GM18909 (cell line): Measurements from ENCODE around the gene CBLL1.

Experiments
- ATAC-seq: cut with Tn5 transposase; IDR thresholded peaks from one replicate; pipeline ENCODE4 v1.9.1; 2021; ENCODE audit warnings: mild to moderate bottlenecking; ENCODE audit not compliant: unreplicated experiment, poor library complexity

The CBLL1 gene

GRCh38 chr7:107742678-107743566, 1.0 kb upstream of the CBLL1 start:
- peak; percentile 45 for ATAC-seq

GRCh38 chr7:107744345-107744750, 406 bp downstream of the CBLL1 start:
- peak; percentile 39 for ATAC-seq

GRCh38 chr7:107746006-107746405, 2.1 kb downstream of the CBLL1 start:
- no peak for ATAC-seq

- ATAC-seq = no peak
Observed at GRCh38 chr7:107751113-107751512, 7.2 kb downstream of the CBLL1 start.

GRCh38 chr7:107754642-107755041, 10.7 kb downstream of the CBLL1 start:
- ATAC-seq = no peak

GRCh38 chr7:107758667-107759066, 14.7 kb downstream of the CBLL1 start:
- no peak for ATAC-seq

- ATAC-seq = no peak
Observed at GRCh38 chr7:107767391-107767790, 23.4 kb downstream of the CBLL1 start.

GRCh38 chr7:107768263-107768662, 24.3 kb downstream of the CBLL1 start:
- no peak for ATAC-seq

GRCh38 chr7:107773027-107773426, 29.1 kb downstream of the CBLL1 start:
- ATAC-seq = no peak

GRCh38 chr7:107777702-107778101, 33.8 kb downstream of the CBLL1 start:
- ATAC-seq = no peak

- ATAC-seq = no peak
Observed at GRCh38 chr7:107778283-107778682, 34.3 kb downstream of the CBLL1 start.

- ATAC-seq = no peak
Observed at GRCh38 chr7:107779647-107780099, 35.7 kb downstream of the CBLL1 start.

- no peak for ATAC-seq
Observed at GRCh38 chr7:107782374-107782773, 38.4 kb downstream of the CBLL1 start.

- no peak for ATAC-seq
Observed at GRCh38 chr7:107783648-107784047, 39.7 kb downstream of the CBLL1 start.

- ATAC-seq = no peak
Observed at GRCh38 chr7:107785170-107785569, 41.2 kb downstream of the CBLL1 start.

- no peak for ATAC-seq
Observed at GRCh38 chr7:107785926-107786325, 42.0 kb downstream of the CBLL1 start.

- no peak for ATAC-seq
Observed at GRCh38 chr7:107788216-107788615, 44.3 kb downstream of the CBLL1 start.

- no peak for ATAC-seq
Observed at GRCh38 chr7:107788662-107789061, 44.7 kb downstream of the CBLL1 start.

- no peak for ATAC-seq
Observed at GRCh38 chr7:107789647-107790046, 45.7 kb downstream of the CBLL1 start.

GRCh38 chr7:107792364-107792763, 48.4 kb downstream of the CBLL1 start:
- ATAC-seq = no peak

- no peak for ATAC-seq
Observed at GRCh38 chr7:107799647-107800264, 55.8 kb downstream of the CBLL1 start.
